NCI-H2107 (cell line): ENCODE data around the gene GABRG2.

Experiments used
- DNase-seq: peaks from one replicate; lab custom pipeline; 2025; lab: John Stamatoyannopoulos, UW

GABRG2 gene

DNA sequence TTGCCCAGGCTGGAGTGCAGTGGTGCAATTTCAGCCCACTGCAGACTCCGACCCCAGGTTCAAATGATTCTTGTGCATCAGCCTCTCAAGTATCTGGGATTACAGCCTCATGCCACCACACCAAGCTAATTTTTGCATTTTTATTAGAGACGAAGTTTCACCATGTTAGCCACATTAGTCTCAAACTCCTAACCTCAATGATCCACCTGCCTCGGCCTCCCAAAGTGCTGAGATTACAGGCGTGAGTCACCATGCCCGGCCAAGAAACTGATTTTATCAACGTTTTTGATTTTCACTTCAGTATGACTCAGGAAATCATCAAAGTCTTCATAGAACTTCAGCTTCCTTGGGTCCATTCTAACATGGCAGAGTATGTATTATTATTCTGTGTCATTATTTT lies 125.4 kb downstream of the GABRG2 start:
- DNase-seq: no peak

- no peak for DNase-seq
These were observed 128.8 kb downstream of the GABRG2 start for GRCh38 chr5:162196351-162196750.

- DNase-seq: no peak
These were observed 134.8 kb downstream of the GABRG2 start for GRCh38 chr5:162202285-162202880.
